Lower leg skin (tissue), 3 donors: ENCODE measurements around the gene NRL.

Experiments
- POLR2A ChIP-seq, 2 donors: fragments of 450-650 bp; IDR thresholded peaks; one replicate each; pipeline ENCODE4 v1.6.1; 2016 to 2017; ENCODE audit warnings: antibody characterized with exemption in 2 of 2, mild to moderate bottlenecking in 1 of 2, moderate library complexity in 1 of 2
- TF ChIP-seq, protein P1 (sequence below), 3 donors: fragments of 450-650 bp; IDR thresholded peaks; one replicate each; pipeline ENCODE4 v1.5.1; 2016; ENCODE audit warnings: antibody characterized with exemption in 3 of 3, mild to moderate bottlenecking in 3 of 3, moderate library complexity in 2 of 3

GRCh38 chr14:24067133-24068082, 47.3 kb downstream of the NRL start:
- no peak for TF ChIP-seq POLR2A (IDR thresholded peaks at IDR 0.05)
- TF ChIP-seq, protein P1, sequence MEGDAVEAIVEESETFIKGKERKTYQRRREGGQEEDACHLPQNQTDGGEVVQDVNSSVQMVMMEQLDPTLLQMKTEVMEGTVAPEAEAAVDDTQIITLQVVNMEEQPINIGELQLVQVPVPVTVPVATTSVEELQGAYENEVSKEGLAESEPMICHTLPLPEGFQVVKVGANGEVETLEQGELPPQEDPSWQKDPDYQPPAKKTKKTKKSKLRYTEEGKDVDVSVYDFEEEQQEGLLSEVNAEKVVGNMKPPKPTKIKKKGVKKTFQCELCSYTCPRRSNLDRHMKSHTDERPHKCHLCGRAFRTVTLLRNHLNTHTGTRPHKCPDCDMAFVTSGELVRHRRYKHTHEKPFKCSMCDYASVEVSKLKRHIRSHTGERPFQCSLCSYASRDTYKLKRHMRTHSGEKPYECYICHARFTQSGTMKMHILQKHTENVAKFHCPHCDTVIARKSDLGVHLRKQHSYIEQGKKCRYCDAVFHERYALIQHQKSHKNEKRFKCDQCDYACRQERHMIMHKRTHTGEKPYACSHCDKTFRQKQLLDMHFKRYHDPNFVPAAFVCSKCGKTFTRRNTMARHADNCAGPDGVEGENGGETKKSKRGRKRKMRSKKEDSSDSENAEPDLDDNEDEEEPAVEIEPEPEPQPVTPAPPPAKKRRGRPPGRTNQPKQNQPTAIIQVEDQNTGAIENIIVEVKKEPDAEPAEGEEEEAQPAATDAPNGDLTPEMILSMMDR (IDR thresholded peaks at IDR 0.05) = no peak
